HG02885 (cell line): Measurements from ENCODE around the gene BLMH.
A peak's percentile ranks its signal among the peaks of the same experiment; 100 is the strongest.

Experiments used
- ATAC-seq: cut with Tn5 transposase; IDR thresholded peaks from one replicate; pipeline ENCODE4 v1.9.1; 2021; ENCODE audit warnings: mild to moderate bottlenecking; ENCODE audit not compliant: unreplicated experiment, poor library complexity

Gene BLMH

GRCh38 chr17:30291543-30292285 is at the start of gene BLMH:
Gene BLMH, minus strand, starts transcription at chr17:30291944. Its CDS starts 125 bp downstream, at chr17:30291819.
- ATAC-seq: peak; percentile 82

- no peak for ATAC-seq
These were observed 49.1 kb upstream of the BLMH start for GRCh38 chr17:30340801-30341356.

GRCh38 chr17:30339086-30339485 is 47.3 kb upstream of the BLMH start:
- ATAC-seq: no peak

- no peak for ATAC-seq
These were observed 45.8 kb upstream of the BLMH start for GRCh38 chr17:30337393-30337999.

GRCh38 chr17:30336369-30337171 is 44.8 kb upstream of the BLMH start:
- ATAC-seq: no peak

- no peak for ATAC-seq
These were observed 42.7 kb upstream of the BLMH start for GRCh38 chr17:30334421-30334820.

- ATAC-seq: no peak
These were observed 42.0 kb upstream of the BLMH start, which contains the start of gene TMIGD1 for GRCh38 chr17:30333503-30334360. Gene TMIGD1, minus strand, starts transcription at chr17:30334057. Its CDS starts 1,924 bp downstream, at chr17:30332133.

- no peak for ATAC-seq
These were observed 40.4 kb upstream of the BLMH start for GRCh38 chr17:30332057-30332542.

- no peak for ATAC-seq
These were observed 35.1 kb upstream of the BLMH start for GRCh38 chr17:30326809-30327208.

- ATAC-seq: no peak
These were observed 33.0 kb upstream of the BLMH start for GRCh38 chr17:30324723-30325122.

GRCh38 chr17:30323895-30324319 is 32.2 kb upstream of the BLMH start:
- no peak for ATAC-seq

- no peak for ATAC-seq
These were observed 31.6 kb upstream of the BLMH start for GRCh38 chr17:30323262-30323894.

GRCh38 chr17:30321314-30321713 is 29.6 kb upstream of the BLMH start:
- ATAC-seq: no peak

GRCh38 chr17:30318155-30318554 is 26.4 kb upstream of the BLMH start:
- no peak for ATAC-seq

GRCh38 chr17:30316736-30317135 is 25.0 kb upstream of the BLMH start:
- ATAC-seq: no peak

GRCh38 chr17:30315106-30315505 is 23.4 kb upstream of the BLMH start:
- no peak for ATAC-seq

GRCh38 chr17:30314474-30314873 is 22.7 kb upstream of the BLMH start:
- ATAC-seq: no peak

GRCh38 chr17:30312226-30312625 is 20.5 kb upstream of the BLMH start:
- ATAC-seq: no peak

GRCh38 chr17:30310562-30310961 is 18.8 kb upstream of the BLMH start:
- ATAC-seq: no peak
